SK-N-SH treated with all-trans-retinoic acid at 6 μM for 48 hours (cell line): ENCODE results near the gene RNF208.
A peak's percentile ranks its signal among the peaks of the same experiment; 100 is the strongest.

Experiments used
- ATAC-seq: fragments of 200-7000 bp; cut with Tn5 transposase; 3 replicates; pipeline ENCODE4 v1.9.1; 2020; ENCODE audit warnings: mild to moderate bottlenecking, moderate library complexity
- ARNTL ChIP-seq: fragments of 450-650 bp; formaldehyde crosslinking; IDR thresholded peaks from 2 replicates; pipeline ENCODE4 v1.5.0; 2020; ENCODE audit warnings: low read depth, mild to moderate bottlenecking, moderate library complexity, borderline replicate concordance
- BACH2 ChIP-seq: fragments of 250-450 bp; sonication (Bioruptor Pico); IDR thresholded peaks from 2 replicates; pipeline ENCODE4 v1.9.0; 2021; ENCODE audit warnings: mild to moderate bottlenecking, borderline replicate concordance
- CREB5 ChIP-seq: fragments of 250-450 bp; sonication (Bioruptor Pico); IDR thresholded peaks from 2 replicates; pipeline ENCODE4 v1.5.1; 2020; ENCODE audit warnings: low read depth, mild to moderate bottlenecking, moderate library complexity
- CSDC2 ChIP-seq: fragments of 250-450 bp; sonication (Bioruptor Pico); IDR thresholded peaks from 2 replicates; pipeline ENCODE4 v1.5.0; 2020; ENCODE audit warnings: mild to moderate bottlenecking, moderate library complexity
- CSRNP3 ChIP-seq: fragments of 250-450 bp; sonication (Bioruptor Pico); IDR thresholded peaks from 2 replicates; pipeline ENCODE4 v1.5.1; 2021; ENCODE audit warnings: mild to moderate bottlenecking, moderate library complexity
- ESRRG ChIP-seq: fragments of 250-450 bp; sonication (Bioruptor Pico); IDR thresholded peaks from 2 replicates; pipeline ENCODE4 v1.6.1; 2021; ENCODE audit warnings: mild to moderate bottlenecking
- ISL1 ChIP-seq: fragments of 250-450 bp; sonication (Bioruptor Pico); IDR thresholded peaks from 2 replicates; pipeline ENCODE4 v2.1.2; 2022; ENCODE audit warnings: mild to moderate bottlenecking, moderate library complexity
- PATZ1 ChIP-seq: fragments of 250-450 bp; sonication (Bioruptor Pico); IDR thresholded peaks from 2 replicates; pipeline ENCODE4 v1.8.0; 2020; ENCODE audit warnings: mild to moderate bottlenecking, moderate library complexity, borderline replicate concordance
- POU6F1 ChIP-seq: fragments of 250-450 bp; sonication (Bioruptor Pico); IDR thresholded peaks from 2 replicates; pipeline ENCODE4 v1.8.0; 2021; ENCODE audit warnings: low read depth, mild to moderate bottlenecking, moderate library complexity, borderline replicate concordance
- PPARA ChIP-seq: fragments of 250-450 bp; sonication (Bioruptor Pico); IDR thresholded peaks from 2 replicates; pipeline ENCODE4 v1.5.0; 2020; ENCODE audit warnings: mild to moderate bottlenecking, borderline replicate concordance
- RARB ChIP-seq: fragments of 250-450 bp; sonication (Bioruptor Pico); IDR thresholded peaks from 2 replicates; pipeline ENCODE4 v1.8.0; 2021; ENCODE audit warnings: mild to moderate bottlenecking, moderate library complexity
- SNAI2 ChIP-seq: fragments of 250-450 bp; sonication (Bioruptor Pico); IDR thresholded peaks from 2 replicates; pipeline ENCODE4 v1.5.0; 2020; ENCODE audit warnings: mild to moderate bottlenecking, moderate library complexity
- TCF4 ChIP-seq: fragments of 250-450 bp; sonication (Bioruptor Pico); IDR thresholded peaks from 2 replicates; pipeline ENCODE4 v1.8.0; 2021; ENCODE audit warnings: mild to moderate bottlenecking, moderate library complexity, borderline replicate concordance
- TOX ChIP-seq: fragments of 250-450 bp; sonication (Bioruptor Pico); IDR thresholded peaks from 2 replicates; pipeline ENCODE4 v1.8.0; 2021; ENCODE audit warnings: mild to moderate bottlenecking, moderate library complexity, borderline replicate concordance
- ZC3H10 ChIP-seq: fragments of 250-450 bp; sonication (Bioruptor Pico); IDR thresholded peaks from 2 replicates; pipeline ENCODE4 v1.5.1; 2021; ENCODE audit warnings: mild to moderate bottlenecking, moderate library complexity
- ZFP3 ChIP-seq: fragments of 250-450 bp; sonication (Bioruptor Pico); IDR thresholded peaks from 2 replicates; pipeline ENCODE4 v1.5.0; 2020; ENCODE audit warnings: mild to moderate bottlenecking, moderate library complexity
- ZFP30 ChIP-seq: fragments of 450-650 bp; formaldehyde crosslinking; IDR thresholded peaks from 2 replicates; pipeline ENCODE4 v1.5.0; 2022; ENCODE audit warnings: mild to moderate bottlenecking, moderate library complexity
- ZNF565 ChIP-seq: fragments of 450-650 bp; formaldehyde crosslinking; conservative IDR thresholded peaks from 2 replicates; pipeline ENCODE4 v1.5.0; 2020; ENCODE audit warnings: low read depth, mild to moderate bottlenecking, moderate library complexity
- ZNF70 ChIP-seq: fragments of 450-650 bp; formaldehyde crosslinking; IDR thresholded peaks from 2 replicates; pipeline ENCODE4 v1.5.0; 2020; ENCODE audit warnings: mild to moderate bottlenecking, moderate library complexity
- ZNF8 ChIP-seq: fragments of 450-650 bp; formaldehyde crosslinking; IDR thresholded peaks from 2 replicates; pipeline ENCODE4 v1.5.0; 2020; ENCODE audit warnings: mild to moderate bottlenecking, moderate library complexity

RNF208 gene

GRCh38 chr9:137222190-137223077 lies at the start of gene RNF208:
Gene RNF208, minus strand, starts transcription at chr9:137222240. Its CDS starts 1,028 bp downstream, at chr9:137221212.
- peak; percentile 7 for ATAC-seq
- TF ChIP-seq ZFP30 (CRISPR knock-in tag), result no peak
- TF ChIP-seq ZNF565 (CRISPR knock-in tag), result no peak
- TF ChIP-seq SNAI2 (CRISPR knock-in tag), result no peak
- no peak for TF ChIP-seq POU6F1 (CRISPR knock-in tag)
- no peak for TF ChIP-seq PPARA
- TF ChIP-seq TOX, result no peak
- no peak for TF ChIP-seq TCF4 (CRISPR knock-in tag)
- no peak for TF ChIP-seq ZFP3 (CRISPR knock-in tag)
- TF ChIP-seq ZNF70 (CRISPR knock-in tag), result no peak
- TF ChIP-seq CREB5, result no peak
- TF ChIP-seq PATZ1, result no peak
- TF ChIP-seq ZC3H10 (CRISPR knock-in tag), result no peak
- TF ChIP-seq ESRRG (CRISPR knock-in tag), result no peak

GRCh38 chr9:137271696-137272076 lies 49.6 kb upstream of the RNF208 start:
- ATAC-seq, result no peak
- no peak for TF ChIP-seq ZNF565 (CRISPR knock-in tag)
- no peak for TF ChIP-seq CSRNP3 (CRISPR knock-in tag)
- TF ChIP-seq RARB (CRISPR knock-in tag), result no peak
- TF ChIP-seq TOX, result no peak
- no peak for TF ChIP-seq ZFP3 (CRISPR knock-in tag)
- TF ChIP-seq ZNF8 (CRISPR knock-in tag), result no peak
- TF ChIP-seq POU6F1 (CRISPR knock-in tag), result no peak
- no peak for TF ChIP-seq ZNF70 (CRISPR knock-in tag)
- no peak for TF ChIP-seq BACH2 (CRISPR knock-in tag)
- no peak for TF ChIP-seq ZFP30 (CRISPR knock-in tag)
- no peak for TF ChIP-seq CSDC2
- TF ChIP-seq ZC3H10 (CRISPR knock-in tag), result no peak
- TF ChIP-seq SNAI2 (CRISPR knock-in tag), result no peak
- TF ChIP-seq PATZ1, result no peak
- TF ChIP-seq PPARA, result no peak
- no peak for TF ChIP-seq TCF4 (CRISPR knock-in tag)
- no peak for TF ChIP-seq CREB5
- TF ChIP-seq ARNTL (CRISPR knock-in tag), result no peak
- no peak for TF ChIP-seq ISL1 (CRISPR knock-in tag)
- TF ChIP-seq, all 23 proteins: peak for 0
